C1 segment of cervical spinal cord (tissue), 14 donors: ENCODE measurements around the gene SNX10.
A peak's percentile ranks its signal among the peaks of the same experiment; 100 is the strongest.

Experiments used
- DNase-seq, 14 donors: peaks; one replicate each; lab custom pipeline; 2025; lab: John Stamatoyannopoulos, UW

Gene SNX10

DNA sequence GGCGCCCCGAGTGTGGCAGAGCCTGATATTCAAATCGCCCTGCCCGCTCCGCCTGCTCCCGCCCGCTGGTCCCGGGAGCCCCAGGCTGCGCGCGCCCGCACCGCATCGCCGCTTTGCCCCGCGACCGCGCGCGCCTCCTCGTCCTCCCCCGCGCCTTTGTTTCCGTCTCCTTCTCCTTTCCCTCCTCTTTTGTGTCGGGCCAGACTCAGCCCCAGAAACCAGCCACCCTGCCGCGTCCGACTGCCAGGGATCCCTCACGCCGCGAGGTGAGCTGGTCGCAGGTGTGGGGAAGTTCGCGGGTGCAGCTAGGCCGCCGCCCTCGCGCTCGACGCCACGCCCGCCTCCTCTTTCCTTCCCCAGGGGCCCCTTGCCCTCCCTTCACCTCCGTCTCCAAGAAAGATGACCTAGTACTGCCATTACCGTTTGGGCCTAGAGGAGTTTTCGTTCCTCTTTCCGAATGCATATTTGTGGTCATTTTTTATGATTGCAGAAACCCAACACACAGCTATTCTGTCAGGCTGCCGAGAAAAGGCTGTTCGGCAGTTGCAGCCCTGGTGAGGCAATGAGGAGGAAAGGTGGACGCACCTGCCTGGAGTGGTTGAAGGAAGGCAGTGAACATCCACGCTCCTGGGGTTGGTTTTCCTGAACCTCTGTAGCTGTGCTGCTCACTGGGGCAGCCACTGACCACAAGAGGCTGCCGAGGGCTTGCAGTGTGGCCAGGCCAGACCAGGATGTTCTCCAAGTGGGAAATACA is 107.3 kb downstream of the SNX10 start:
- DNase-seq = peak in 13 of 14 donors; percentile 7 to 87 (median 67)

DNA sequence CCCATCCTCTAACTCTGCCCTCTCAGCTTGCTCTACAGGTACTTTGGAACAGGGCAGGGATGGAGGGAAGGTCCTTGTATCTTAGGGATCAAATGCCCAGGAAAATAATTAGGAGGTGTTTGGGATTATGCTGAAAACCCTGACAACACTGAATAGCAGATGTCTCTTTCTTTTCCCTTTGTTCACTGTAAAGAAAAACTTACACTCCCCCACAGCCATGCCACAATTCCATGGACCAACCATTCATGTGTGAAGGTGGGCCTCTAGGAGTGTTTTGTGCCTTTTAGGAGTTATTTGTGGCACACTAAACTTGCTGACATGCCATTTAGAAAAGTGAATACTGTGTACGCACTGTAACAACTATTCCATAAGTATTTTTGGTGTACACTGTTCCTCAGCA is 108.1 kb downstream of the SNX10 start:
- no peak for DNase-seq

DNA sequence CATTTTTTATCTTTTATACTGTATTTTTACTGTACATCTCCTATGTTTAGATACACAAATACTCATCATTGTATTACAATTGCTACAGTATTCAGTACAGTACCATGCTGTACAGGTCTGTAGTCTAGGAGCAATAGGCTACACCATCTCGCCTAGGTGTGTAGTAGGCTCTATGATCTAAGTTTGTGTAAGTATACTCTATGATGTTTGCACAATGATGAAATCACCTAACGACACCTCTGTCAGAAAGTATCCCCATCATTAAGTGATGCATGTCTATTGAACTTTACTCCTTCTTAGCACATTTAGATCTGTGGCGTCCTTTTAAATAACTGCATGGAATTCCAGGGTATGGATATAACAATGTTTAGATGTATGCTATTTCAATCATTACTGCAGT is 112.0 kb downstream of the SNX10 start:
- no peak for DNase-seq

DNA sequence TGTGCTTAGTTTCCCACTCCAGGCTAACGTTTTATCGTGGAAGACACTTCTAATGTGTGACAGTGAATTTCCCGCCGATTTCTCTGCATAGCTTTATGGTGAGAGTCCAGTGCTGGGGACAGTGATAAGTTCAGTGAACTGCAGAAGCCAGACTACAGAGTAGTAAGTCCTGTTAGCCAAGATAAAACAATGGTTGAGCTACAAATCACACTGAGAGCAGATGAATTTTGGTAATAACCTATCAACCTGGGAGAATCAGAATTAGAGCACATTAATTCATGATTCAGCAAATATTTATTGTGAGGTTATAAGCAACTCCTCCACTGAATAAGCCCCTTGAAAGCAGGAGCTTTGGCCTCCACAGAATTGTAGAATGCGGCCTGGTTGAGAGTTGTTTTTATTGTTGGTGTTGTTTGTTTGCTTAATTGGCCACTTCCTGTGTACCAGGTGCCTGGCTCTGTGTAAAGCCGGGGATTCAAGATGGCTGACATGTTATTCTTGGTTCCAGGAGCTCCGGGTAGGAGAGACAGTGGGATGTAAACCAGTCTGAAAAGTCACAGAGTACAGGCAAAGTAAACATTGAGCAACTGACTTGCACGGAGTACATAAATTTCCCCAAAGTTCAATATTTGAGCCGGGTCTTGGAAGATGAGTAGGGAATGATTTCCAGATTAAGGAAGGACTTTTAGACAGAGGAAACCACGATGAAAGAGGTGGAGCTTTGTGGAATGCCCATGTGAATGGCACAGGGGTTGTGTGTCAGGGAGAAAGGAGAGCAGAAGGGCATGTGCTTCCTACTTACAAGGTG is 112.7 kb downstream of the SNX10 start:
- DNase-seq = no peak

DNA sequence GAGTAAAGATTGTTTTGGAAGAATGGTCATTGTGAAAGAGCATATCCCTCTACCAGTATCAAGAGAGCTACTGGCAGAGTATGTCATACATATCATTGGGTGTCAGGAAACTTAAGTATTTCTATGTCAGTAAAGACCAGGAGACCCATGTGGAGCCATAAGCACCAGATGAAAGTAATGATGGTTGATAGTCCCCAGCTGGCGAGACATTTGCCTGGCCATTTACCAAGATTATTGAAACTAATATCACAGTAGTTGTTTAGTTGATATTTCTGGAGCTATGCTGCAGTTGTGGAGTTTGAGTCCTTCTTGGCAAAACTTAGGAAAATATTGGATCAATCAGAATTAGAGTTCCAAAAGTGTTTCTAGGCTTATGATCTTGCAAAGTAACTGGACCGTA is 114.8 kb downstream of the SNX10 start:
- no peak for DNase-seq

DNA sequence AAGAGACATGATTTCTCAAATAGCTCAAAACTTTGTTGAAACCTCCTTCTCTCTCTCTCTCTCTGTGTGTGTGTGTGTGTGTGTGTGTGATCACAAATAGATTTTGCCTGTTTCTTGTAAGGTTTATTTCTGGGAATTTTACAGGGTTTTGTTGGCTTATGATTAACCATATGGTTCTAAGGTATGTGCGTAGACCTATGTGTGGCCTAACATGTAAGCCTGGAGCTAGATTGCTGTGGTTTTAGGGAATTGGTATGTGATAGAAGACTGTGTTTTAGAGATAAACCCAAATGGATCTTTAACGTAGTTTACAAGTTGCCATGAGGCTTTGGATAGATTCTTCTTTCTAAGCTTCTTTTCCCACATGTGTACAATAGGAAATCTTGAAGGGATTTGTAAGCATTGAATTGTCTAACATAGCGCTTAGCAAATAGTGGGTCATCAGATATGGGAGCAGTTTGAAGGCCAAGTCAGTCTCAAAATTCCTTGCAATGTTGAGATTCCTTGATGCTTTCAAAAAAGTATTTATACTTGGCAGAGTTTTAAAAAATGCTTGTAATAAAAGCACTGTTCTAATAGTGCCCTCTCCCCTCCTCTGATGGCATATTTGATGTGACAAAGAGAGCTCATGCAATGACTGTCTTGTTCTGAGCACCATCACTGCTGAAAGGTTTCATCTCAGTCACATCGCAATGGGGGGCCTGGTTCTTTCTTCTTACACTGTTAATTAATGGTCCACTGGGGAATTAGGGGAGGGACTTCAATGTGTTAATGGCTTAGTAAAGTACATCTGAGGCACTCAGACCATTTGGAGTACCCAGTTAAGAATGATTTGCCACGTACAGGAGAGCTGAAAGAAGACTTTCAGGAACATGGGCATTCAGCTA is 118.2 kb downstream of the SNX10 start:
- no peak for DNase-seq

DNA sequence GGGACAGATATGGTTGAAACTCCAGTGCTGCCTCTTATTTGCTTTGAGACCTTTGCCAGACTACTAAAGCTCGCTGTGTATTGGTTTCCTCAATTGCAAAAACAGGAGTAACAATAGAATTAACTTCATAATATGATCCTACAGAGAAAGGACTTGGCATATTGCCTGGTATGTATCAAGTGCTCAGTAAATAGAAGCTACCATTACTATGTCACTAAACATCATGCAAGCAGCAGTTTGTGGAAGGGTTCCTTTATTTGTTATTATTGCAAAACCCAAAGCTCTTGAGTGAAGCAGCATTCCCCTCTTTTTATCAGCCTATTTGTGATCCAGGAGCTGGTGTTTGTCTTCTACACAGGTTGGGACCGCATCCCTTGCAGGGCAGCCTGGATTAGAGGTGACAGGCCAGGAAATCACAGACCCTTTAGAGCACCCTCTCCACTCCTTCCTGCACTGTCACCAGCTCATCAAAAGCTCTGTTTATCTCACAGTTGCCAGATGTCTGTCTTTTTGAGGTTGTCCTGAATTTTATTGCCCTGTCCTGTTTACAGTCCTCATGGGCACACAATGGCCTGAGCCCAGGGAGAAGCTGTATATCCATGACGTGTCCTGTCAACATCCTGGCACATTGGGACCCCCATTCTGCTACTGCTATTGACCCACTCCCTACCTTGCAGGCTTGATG is 121.5 kb downstream of the SNX10 start:
- no peak for DNase-seq

DNA sequence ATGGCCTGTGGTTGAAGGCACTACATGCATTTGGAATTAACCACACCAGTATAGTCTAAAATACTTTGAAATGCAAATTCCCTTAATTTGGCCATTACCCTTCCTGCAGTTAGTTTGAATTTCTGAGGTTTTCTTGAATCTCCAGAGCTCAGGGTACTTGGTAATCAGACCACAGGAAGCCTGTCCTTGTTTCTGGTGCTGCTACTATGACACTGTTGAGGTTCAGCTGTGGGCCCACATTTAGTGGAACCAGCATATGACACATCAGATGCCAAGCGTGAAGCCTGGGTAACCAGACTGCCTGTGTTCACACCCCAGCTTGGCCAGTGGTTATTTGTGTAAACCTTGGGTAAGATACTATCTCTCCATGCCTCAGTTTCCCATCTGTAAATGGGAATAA is 124.3 kb downstream of the SNX10 start:
- DNase-seq = no peak

DNA sequence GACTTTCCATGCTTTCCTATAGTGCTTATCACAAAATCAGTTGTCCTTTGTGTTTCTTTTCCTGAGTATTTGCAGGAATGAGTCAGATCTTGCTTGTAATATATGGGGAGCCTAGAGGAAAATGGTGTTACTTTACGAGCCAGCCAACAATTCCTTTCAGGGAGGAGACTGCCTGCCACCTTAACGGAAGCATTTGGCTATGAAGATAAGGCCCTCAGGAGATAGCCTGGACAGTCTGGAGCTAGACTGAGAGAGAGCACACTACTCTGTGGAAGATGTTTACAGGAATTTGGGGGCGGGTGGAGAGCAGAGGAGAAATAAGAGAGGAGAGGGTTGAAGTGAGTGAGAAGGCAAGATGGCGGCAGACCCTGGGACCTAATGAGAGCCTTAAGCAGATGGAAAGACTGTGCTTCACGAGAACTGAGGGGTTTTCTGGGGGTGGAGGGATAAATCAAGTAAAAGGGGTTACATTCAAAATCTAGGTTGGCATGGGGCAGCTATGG is 126.3 kb downstream of the SNX10 start:
- DNase-seq = no peak

DNA sequence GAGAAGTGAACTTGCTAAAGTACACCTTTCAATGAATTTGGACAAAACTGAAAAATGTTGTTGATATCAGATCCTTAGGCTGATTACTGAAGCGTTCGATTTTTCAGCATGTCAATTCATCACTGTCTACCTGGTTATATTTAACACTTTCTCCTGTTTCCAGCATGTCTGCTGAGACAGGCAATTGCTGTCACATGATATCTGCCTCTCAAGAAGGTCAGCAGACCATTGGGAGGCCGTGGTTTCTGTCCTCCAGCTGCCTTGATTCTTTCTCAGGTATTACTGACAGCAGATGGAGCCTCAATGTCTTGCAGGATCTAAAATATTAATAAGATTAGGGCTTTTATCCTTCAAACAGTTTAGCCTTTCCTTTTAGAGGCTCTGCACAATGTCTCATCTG is 127.5 kb downstream of the SNX10 start:
- no peak for DNase-seq

DNA sequence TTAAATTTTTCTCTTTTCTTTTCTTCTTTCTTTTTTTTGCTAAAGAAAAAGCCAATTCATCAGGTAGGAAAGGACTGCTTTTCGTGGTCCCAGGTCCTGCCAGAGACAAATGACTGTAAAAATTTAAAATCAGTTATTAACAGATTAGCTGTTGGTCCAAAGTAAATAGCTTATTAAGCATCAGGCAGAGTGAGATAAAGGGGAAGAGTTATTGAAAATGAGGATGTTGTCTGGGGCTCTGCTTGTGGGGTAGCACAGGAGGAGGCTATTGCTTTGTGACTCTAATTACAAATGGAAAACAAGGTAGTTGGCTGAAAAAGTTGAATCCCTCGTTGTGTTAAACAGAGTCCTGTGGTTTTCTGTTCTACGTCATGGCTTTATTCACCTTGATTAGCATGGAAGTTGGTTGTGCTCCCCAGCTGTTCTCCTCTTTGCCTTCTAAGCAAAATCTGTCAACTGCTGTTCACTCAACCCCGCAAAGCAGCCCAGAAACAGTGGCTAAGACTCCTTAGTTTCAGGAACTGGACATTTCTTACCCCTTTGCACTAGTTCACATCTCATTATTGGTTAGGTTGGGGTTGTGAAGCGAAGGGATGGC is 128.9 kb downstream of the SNX10 start:
- DNase-seq = no peak

DNA sequence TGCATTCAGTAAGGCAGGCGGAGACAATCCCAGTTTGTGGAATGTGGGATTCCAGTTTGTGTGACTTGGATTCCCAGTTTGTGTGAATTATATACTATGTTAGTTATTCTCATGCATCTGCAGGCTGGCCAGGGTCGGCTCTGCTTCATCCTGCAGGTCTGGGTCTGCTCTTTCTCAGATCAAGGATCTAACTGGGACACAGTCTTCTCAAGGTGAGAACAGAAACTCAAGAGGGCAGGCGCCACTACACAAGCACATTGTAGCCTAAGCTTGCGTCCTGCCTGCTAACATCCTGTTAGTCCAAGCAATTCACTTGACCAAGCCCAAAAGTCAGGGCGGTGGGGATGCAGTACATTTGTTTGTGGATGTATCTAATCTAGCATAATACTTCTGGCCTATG is 131.1 kb downstream of the SNX10 start:
- DNase-seq = no peak

DNA sequence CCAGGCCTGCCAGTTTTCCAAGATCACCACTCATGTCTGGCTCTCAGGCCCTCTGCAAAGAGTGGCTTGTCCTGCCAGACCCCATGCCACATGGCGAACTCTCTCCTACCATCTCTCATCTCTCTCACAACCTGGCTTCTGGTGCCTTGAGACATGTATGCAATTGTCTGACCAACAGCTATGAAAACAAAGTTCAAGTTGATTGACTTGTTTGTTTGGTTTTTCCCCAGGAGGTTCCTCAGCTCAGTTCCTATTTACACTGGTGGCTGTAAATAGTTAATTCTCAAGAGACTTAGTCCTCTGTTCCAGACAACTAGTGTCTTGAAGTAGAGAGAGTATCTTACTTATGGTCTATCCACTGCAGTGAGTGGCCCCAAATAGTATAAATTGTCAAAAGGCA is 131.8 kb downstream of the SNX10 start:
- no peak for DNase-seq
